H1 (cell line): ENCODE data around the gene MPPED2. TPM values are rescaled to one million over a fixed set of nuclear protein-coding genes. Genes with fewer than 3 reads are reported as not detected.

Experiments used
- CTCF ChIA-PET: fragments of 300-600 bp; sonication (Branson Sonifier 250); formaldehyde crosslinking; loops from one replicate; lab custom pipeline; 2021; ENCODE audit not compliant: partially characterized antibody; lab: Charles Lee
- POLR2A ChIA-PET: fragments of 300-600 bp; sonication (Branson Sonifier 250); formaldehyde crosslinking; loops from one replicate; lab custom pipeline; 2021; ENCODE audit warnings: inconsistent platforms; ENCODE audit not compliant: partially characterized antibody; lab: Charles Lee
- DNase-seq, 2 experiments: peaks; one replicate each; pipeline versions ENCODE4 v3.0.0 to v3.0.0-alpha.2; 2010 to 2022; ENCODE audit warnings: low spot score in 2 of 2, low read depth in 1 of 2, mixed read lengths in 1 of 2
- FAIRE-seq: peaks from 2 replicates; lab custom pipeline; 2011; peaks lifted over from hg19 to GRCh38; lab: Jason Lieb, UNC
- H2AFZ ChIP-seq: 2 replicates; pipeline ENCODE4 v1.8.1; 2012; ENCODE audit warnings: low read length, inconsistent platforms
- H2AK5ac ChIP-seq: 2 replicates; pipeline ENCODE4 v1.6.1; 2013; ENCODE audit warnings: low read depth, low read length
- H2BK120ac ChIP-seq: replicated peaks from 2 replicates; pipeline ENCODE3; 2013; ENCODE audit warnings: low read depth, low read length, inconsistent platforms
- H2BK12ac ChIP-seq: 2 replicates; pipeline ENCODE4 v1.6.1; 2013; ENCODE audit warnings: low read depth, low read length
- H2BK15ac ChIP-seq: 2 replicates; pipeline ENCODE4 v1.6.1; 2013; ENCODE audit warnings: low read length
- H2BK20ac ChIP-seq: 2 replicates; pipeline ENCODE4 v1.6.1; 2013; ENCODE audit warnings: low read length
- H2BK5ac ChIP-seq: 2 replicates; pipeline ENCODE4 v1.6.1; 2013; ENCODE audit warnings: low read depth, low read length
- H3K14ac ChIP-seq: 2 replicates; pipeline ENCODE4 v1.6.1; 2013; ENCODE audit warnings: inconsistent platforms; ENCODE audit not compliant: insufficient read length
- H3K18ac ChIP-seq: 2 replicates; pipeline ENCODE4 v1.6.1; 2013; ENCODE audit warnings: low read length; ENCODE audit errors: extremely low read depth
- H3K23ac ChIP-seq: 2 replicates; pipeline ENCODE4 v1.6.1; 2013; ENCODE audit warnings: inconsistent platforms; ENCODE audit not compliant: insufficient read length
- H3K23me2 ChIP-seq: 2 replicates; pipeline ENCODE4 v1.6.1; 2013; ENCODE audit warnings: low read depth, low read length
- H3K27ac ChIP-seq: 2 replicates; pipeline ENCODE4 v1.6.1; 2011; ENCODE audit warnings: low read depth, low read length, inconsistent platforms
- H3K27me3 ChIP-seq, 4 experiments: replicated peaks in 1 of 4; 1 replicate in 1 of 4; 2 replicates in 3 of 4; pipeline versions ENCODE4 v1.6.1 to v1.8.1; 2011 to 2013; ENCODE audit warnings: low read length in 3 of 4, mild to moderate bottlenecking in 3 of 4, inconsistent platforms in 2 of 4, mixed read lengths in 2 of 4, moderate library complexity in 1 of 4; ENCODE audit not compliant: control insufficient read depth in 3 of 4, insufficient read depth in 3 of 4; ENCODE audit errors: extremely low read depth in 1 of 4
- H3K36me3 ChIP-seq, 4 experiments: 2 replicates each; pipeline versions ENCODE4 v1.6.1 to v1.8.1; 2011 to 2013; ENCODE audit warnings: mild to moderate bottlenecking in 4 of 4, low read length in 3 of 4, moderate library complexity in 2 of 4, control low read depth in 1 of 4, inconsistent platforms in 1 of 4; ENCODE audit not compliant: insufficient read depth in 4 of 4, control insufficient read depth in 2 of 4
- H3K4ac ChIP-seq: replicated peaks from 2 replicates; pipeline ENCODE3; 2013; ENCODE audit warnings: low read length, low read depth, mixed read lengths, inconsistent platforms; ENCODE audit not compliant: insufficient read length
- H3K4me1 ChIP-seq, 4 experiments: replicated peaks in 1 of 4; 1 replicate in 1 of 4; 2 replicates in 3 of 4; pipeline versions ENCODE4 v1.6.1 to v1.8.1; 2011 to 2013; ENCODE audit warnings: low read length in 3 of 4, inconsistent platforms in 2 of 4, mixed read lengths in 1 of 4; ENCODE audit not compliant: insufficient read depth in 4 of 4, control insufficient read depth in 3 of 4
- H3K4me2 ChIP-seq, 2 experiments: 2 replicates each; pipeline versions ENCODE4 v1.6.1 to v1.8.1; 2011 to 2013; ENCODE audit warnings: low read depth in 2 of 2, low read length in 2 of 2, control low read depth in 1 of 2, inconsistent platforms in 1 of 2, mild to moderate bottlenecking in 1 of 2; ENCODE audit not compliant: insufficient read depth in 1 of 2
- H3K4me3 ChIP-seq, 4 experiments: fragments of 200-600, 300-600 bp in 1 of 4; sonication (generic), shearing (Covaris generic), sonication (Bioruptor Twin) in 1 of 4; 2 replicates each; pipeline versions ENCODE4 v1.5.1 to v1.8.1; 2011 to 2016; ENCODE audit warnings: low read length in 4 of 4, low read depth in 3 of 4, control low read depth in 2 of 4, inconsistent platforms in 2 of 4, mild to moderate bottlenecking in 2 of 4, mixed read lengths in 1 of 4, moderate library complexity in 1 of 4; ENCODE audit not compliant: insufficient read depth in 2 of 4; ENCODE audit errors: extremely low read depth in 1 of 4
- H3K56ac ChIP-seq: replicated peaks from 2 replicates; pipeline ENCODE3; 2013; ENCODE audit warnings: low read depth, mild to moderate bottlenecking, mixed read lengths, low read length, inconsistent platforms; ENCODE audit not compliant: insufficient read length
- H3K79me1 ChIP-seq: 2 replicates; pipeline ENCODE4 v1.6.1; 2013; ENCODE audit warnings: low read depth, low read length, control low read depth
- H3K79me2 ChIP-seq, 2 experiments: 2 replicates each; pipeline versions ENCODE4 v1.6.1 to v1.8.1; 2012 to 2013; ENCODE audit warnings: low read length in 2 of 2, mild to moderate bottlenecking in 2 of 2, inconsistent platforms in 1 of 2; ENCODE audit not compliant: insufficient read depth in 2 of 2, control insufficient read depth in 1 of 2
- H3K9ac ChIP-seq, 4 experiments: replicated peaks in 1 of 4; 1 replicate in 1 of 4; 2 replicates in 3 of 4; pipeline versions ENCODE4 v1.6.1 to v1.8.1; 2011 to 2013; ENCODE audit warnings: low read depth in 3 of 4, low read length in 3 of 4, control low read depth in 2 of 4, mild to moderate bottlenecking in 2 of 4, moderate library complexity in 2 of 4, inconsistent platforms in 1 of 4; ENCODE audit errors: extremely low read depth in 1 of 4
- H3K9me3 ChIP-seq, 2 experiments: 2 replicates each; pipeline versions ENCODE4 v1.6.1 to v1.8.1; 2012 to 2013; ENCODE audit warnings: mild to moderate bottlenecking in 2 of 2, moderate library complexity in 2 of 2, control low read depth in 1 of 2, inconsistent platforms in 1 of 2, low read depth in 1 of 2, low read length in 1 of 2, mixed read lengths in 1 of 2; ENCODE audit not compliant: insufficient read depth in 2 of 2
- H4K20me1 ChIP-seq, 2 experiments: replicated peaks in 1 of 2; 2 replicates each; pipeline versions ENCODE3 to v1.8.1; 2011 to 2013; ENCODE audit warnings: inconsistent platforms in 2 of 2, low read length in 2 of 2, mild to moderate bottlenecking in 1 of 2; ENCODE audit not compliant: insufficient read depth in 2 of 2, control insufficient read depth in 1 of 2
- H4K5ac ChIP-seq: 2 replicates; pipeline ENCODE4 v1.6.1; 2013; ENCODE audit warnings: low read length, low read depth, mixed read lengths, inconsistent platforms; ENCODE audit not compliant: insufficient read length
- H4K8ac ChIP-seq: 2 replicates; pipeline ENCODE4 v1.8.0; 2013; ENCODE audit warnings: mild to moderate bottlenecking, moderate library complexity, low read length, inconsistent platforms; ENCODE audit not compliant: insufficient read depth; ENCODE audit errors: extremely low read depth
- H4K91ac ChIP-seq: replicated peaks from 2 replicates; pipeline ENCODE3; 2013; ENCODE audit warnings: low read length, mixed read lengths, inconsistent platforms; ENCODE audit not compliant: insufficient read length
- BCL11A ChIP-seq, 2 experiments: IDR thresholded peaks; one replicate each; pipeline ENCODE4 v1.6.1; 2011; ENCODE audit warnings: low read depth in 2 of 2, low read length in 2 of 2, mild to moderate bottlenecking in 2 of 2
- CBX8 ChIP-seq: fragments of 300-800, 300-1000 bp; sonication (generic); IDR thresholded peaks from 2 replicates; pipeline ENCODE4 v1.7.1; 2016; ENCODE audit warnings: low read depth, low read length, borderline replicate concordance
- EGR1 ChIP-seq: IDR thresholded peaks from 2 replicates; pipeline ENCODE4 v1.6.1; 2011; ENCODE audit warnings: low read depth, low read length, borderline replicate concordance
- GTF2F1 ChIP-seq: IDR thresholded peaks from 2 replicates; pipeline ENCODE4 v1.6.1; 2012; ENCODE audit warnings: low read depth, low read length, improper control_type of control experiment, borderline replicate concordance
- KDM1A ChIP-seq: fragments of 200-600, 300-600 bp; sonication (generic); IDR thresholded peaks from 2 replicates; pipeline ENCODE4 v1.7.1; 2016; ENCODE audit warnings: mild to moderate bottlenecking, low read length, borderline replicate concordance
- KDM4A ChIP-seq: IDR thresholded peaks from one replicate; pipeline ENCODE4 v1.7.1; 2012; ENCODE audit warnings: low read depth, mild to moderate bottlenecking, moderate library complexity, low read length, inconsistent platforms; ENCODE audit not compliant: severe bottlenecking
- KDM5A ChIP-seq: fragments of 200-600 bp; IDR thresholded peaks from 2 replicates; pipeline ENCODE4 v1.7.1; 2012; ENCODE audit warnings: mild to moderate bottlenecking, low read length, inconsistent platforms, mixed read lengths
- POU5F1 ChIP-seq: IDR thresholded peaks from 2 replicates; pipeline ENCODE4 v1.6.1; 2011; ENCODE audit warnings: low read depth, mild to moderate bottlenecking, low read length, moderate library complexity
- RXRA ChIP-seq: IDR thresholded peaks from 2 replicates; pipeline ENCODE4 v1.6.1; 2011; ENCODE audit warnings: low read depth, mild to moderate bottlenecking, low read length, moderate library complexity; ENCODE audit not compliant: insufficient read depth
- SRF ChIP-seq: IDR thresholded peaks from 2 replicates; pipeline ENCODE4 v1.6.1; 2011; ENCODE audit warnings: mild to moderate bottlenecking, low read depth, low read length, moderate library complexity
- SUZ12 ChIP-seq: fragments of 200-600 bp; sonication (generic); IDR thresholded peaks from 2 replicates; pipeline ENCODE4 v1.6.1; 2012; ENCODE audit warnings: mild to moderate bottlenecking, inconsistent platforms, low read length, moderate library complexity, mixed read lengths
- WGBS, 2 experiments: shearing (Covaris generic) in 1 of 2; methylation state at CpG; one replicate each; pipeline versions ENCODE4 v1.1.6 to v1.1.7; 2013 to 2015; ENCODE audit warnings: low lambda C conversion rate in 2 of 2, mixed read lengths in 2 of 2, inconsistent platforms in 1 of 2, low coverage in 1 of 2, missing lambda C conversion rate in 1 of 2; ENCODE audit not compliant: insufficient replicate concordance in 2 of 2, insufficient coverage in 1 of 2, insufficient read length in 1 of 2; ENCODE audit errors: extremely low coverage in 1 of 2, missing lambda C conversion rate in 1 of 2; 5-methylcytosine and 5-hydroxymethylcytosine counted together
- polyA plus RNA-seq, 7 experiments: library from polyadenylated mRNA; depleted of rRNA in 3 of 7; stranded (reverse) in 5 of 7; unstranded in 2 of 7; fragments of >200 nt in 5 of 7; fragments of 200-250 nt in 2 of 7; gene quantifications; 1 replicate in 5 of 7; 2 replicates in 1 of 7; 4 replicates in 1 of 7; pipeline versions ENCODE4 v1.2.1 to v1.2.3, GENCODE V29; 2011 to 2013; ENCODE audit warnings: missing spikeins in 2 of 7, mixed read lengths in 2 of 7
- total RNA-seq: library from RNA; stranded (reverse); fragmentation: NEBNext Ultra II Directional; extraction: Animal tissue kit (Norgen Biotek cat#: 25700); gene quantifications from 2 replicates; pipeline ENCODE4 v1.2.1, GENCODE V29; 2021

MPPED2 gene
- total and polyA plus RNA-seq, 2 of the 8 experiments (the other 6 are each of a cell fraction or from before 2014, with no cell fraction given): 1.3 to 3.5 TPM

GRCh38 chr11:30502305-30502704, 83.8 kb downstream of the MPPED2 start:
- DNase-seq: no peak
- Histone ChIP-seq H4K5ac (no peak overlapping the region), H2BK5ac (no peak overlapping the region), H3K23me2 (no peaks in the 10 kb centered on the region), H2BK15ac (no peak overlapping the region), H3K79me2 (no peaks in the 10 kb centered on the region), H2BK120ac (no peak overlapping the region), H3K9me3 (no peaks in the 10 kb centered on the region), H3K27me3 (no peaks in the 10 kb centered on the region), H2AFZ (no peak overlapping the region), H2BK12ac (no peak overlapping the region), H2AK5ac (no peak overlapping the region), H3K23ac (no peak overlapping the region), H3K18ac (no peak overlapping the region), H3K4me1 (no peaks in the 10 kb centered on the region), H3K56ac (no peak overlapping the region), H3K27ac (no peak overlapping the region), H4K20me1 (no peaks in the 10 kb centered on the region), H4K8ac (no peak overlapping the region), H3K14ac (no peak overlapping the region), H3K4me2 (no peak overlapping the region), H3K9ac (no peak overlapping the region), H3K4ac (no peak overlapping the region)
- CTCF ChIA-PET: interaction anchor here (0.9 kb wide), 1 partner anchor 168 kb away, joined by 3 read pairs; no protein-coding TSS in a partner anchor
- no peak for FAIRE-seq
- 96% methylated on average over 2 of the region's 2 CpGs; no CpG with 5 or more reads in 1 of the 2 experiments for WGBS, 2 experiments
- POLR2A ChIA-PET: no interaction called here
- no peak for TF ChIP-seq POU5F1
- TF ChIP-seq RXRA: no peak
- TF ChIP-seq KDM1A: no peak
- no peak for TF ChIP-seq GTF2F1
- TF ChIP-seq KDM5A: no peak
- TF ChIP-seq CBX8: no peak
- no peak for TF ChIP-seq SRF
- TF ChIP-seq EGR1: no peak
- TF ChIP-seq KDM4A: no peak
- no peak for TF ChIP-seq BCL11A (IDR thresholded peaks at IDR 0.05; ENCODE audit: low read depth in 2 of 2, low read length in 2 of 2)
- TF ChIP-seq SUZ12: no peak
- TF ChIP-seq, all 59 proteins: peak for 0
- Histone ChIP-seq H4K91ac (no peak overlapping the region), H3K36me3 (no peaks in the 10 kb centered on the region), H2BK20ac (no peak overlapping the region), H3K79me1 (no peaks in the 10 kb centered on the region), H3K4me3 (no peak overlapping the region)
